Stromal cell of bone marrow (primary cell): Measurements from ENCODE around the gene GNB1.
"Not testable (repeated sequence)": the region's sequence is repeated elsewhere in the genome, so short reads cannot be mapped to it uniquely, and the experiment has no call there.

Experiments
- DNase-seq: peaks from one replicate; pipeline ENCODE4 v3.0.0-alpha.2; 2012; ENCODE audit warnings: low read depth

Gene GNB1

DNA sequence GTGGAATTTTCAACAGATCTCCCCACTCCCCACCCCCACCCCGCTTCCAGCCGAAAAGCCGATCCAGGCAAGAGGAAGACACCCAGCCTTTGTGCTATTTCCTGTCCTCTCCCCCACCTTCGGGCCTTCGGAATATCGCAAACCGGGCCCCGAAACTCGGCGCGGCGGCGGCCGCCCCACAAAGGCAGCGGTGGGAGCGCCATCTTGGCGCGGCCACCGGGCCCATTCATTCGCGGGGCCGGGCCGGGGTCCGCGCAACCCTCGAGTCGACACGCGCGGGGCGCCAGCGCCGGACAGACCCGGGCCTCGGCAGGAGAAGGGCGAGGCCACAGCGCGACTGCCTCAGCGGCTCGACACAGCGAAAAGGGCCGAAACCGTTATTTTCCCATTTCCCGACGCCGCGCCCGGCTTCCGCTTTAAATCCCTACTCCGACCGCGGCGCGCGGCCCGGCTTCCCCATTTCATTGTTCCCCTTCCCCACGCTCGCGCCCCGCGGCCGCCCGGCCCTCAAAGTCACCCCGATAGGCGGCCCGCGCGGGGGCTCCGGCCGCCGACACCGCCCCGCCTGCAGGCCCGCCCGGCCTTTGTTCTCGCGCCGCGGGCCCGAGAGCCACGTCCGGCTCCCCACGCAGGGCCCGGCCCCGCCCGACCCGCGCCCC lies 911 bp downstream of the GNB1 start:
- no peak for DNase-seq

DNA sequence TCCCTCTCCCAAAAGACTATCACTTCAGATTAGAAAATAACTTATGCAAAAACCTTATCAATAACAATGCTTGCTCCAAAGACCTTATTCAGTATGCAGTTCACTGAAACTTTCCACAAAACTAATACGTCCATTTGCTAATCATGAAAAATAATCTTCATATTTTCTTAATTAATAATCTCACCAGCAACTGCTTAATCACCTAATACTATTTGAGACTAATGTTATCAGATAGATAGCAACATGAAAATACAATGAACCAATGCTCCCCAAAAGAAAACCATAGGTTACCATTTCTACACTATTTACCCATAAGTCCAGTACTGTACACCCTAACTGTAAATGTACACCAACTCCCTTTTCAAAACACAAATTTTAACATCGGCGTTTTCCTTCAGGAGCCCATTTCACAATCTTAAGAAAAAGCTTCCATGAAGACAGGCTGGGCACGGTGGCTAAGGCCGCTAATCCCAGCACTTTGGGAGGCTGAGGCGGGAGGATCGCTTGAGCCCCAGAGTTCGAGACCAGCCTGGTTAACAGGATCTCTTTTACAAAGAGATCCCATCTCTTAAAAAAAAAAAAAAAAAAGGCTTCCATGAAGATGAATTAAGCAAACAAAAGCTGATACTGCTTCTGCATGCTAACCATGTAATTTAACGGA lies 1.7 kb downstream of the GNB1 start:
- no peak for DNase-seq

DNA sequence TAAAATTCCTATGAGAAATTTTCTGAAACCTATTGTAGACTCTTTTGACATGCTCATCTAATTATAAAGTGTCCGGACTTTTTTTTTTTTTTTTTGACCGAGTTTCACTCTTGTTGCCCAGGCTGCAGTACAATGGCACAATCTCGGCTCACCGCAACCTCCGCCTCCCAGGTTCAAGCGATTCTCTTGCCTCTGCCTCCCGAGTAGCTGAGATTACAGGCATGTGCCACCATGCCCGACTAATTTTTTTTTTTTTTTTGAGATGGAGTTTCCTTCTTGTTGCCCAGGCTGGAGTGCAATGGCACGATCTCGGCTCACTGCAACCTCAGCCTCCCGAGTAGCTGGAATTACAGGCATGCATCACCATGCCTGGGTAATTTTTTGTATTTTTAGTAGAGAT lies 7.0 kb downstream of the GNB1 start:
- not testable (repeated sequence) for DNase-seq

DNA sequence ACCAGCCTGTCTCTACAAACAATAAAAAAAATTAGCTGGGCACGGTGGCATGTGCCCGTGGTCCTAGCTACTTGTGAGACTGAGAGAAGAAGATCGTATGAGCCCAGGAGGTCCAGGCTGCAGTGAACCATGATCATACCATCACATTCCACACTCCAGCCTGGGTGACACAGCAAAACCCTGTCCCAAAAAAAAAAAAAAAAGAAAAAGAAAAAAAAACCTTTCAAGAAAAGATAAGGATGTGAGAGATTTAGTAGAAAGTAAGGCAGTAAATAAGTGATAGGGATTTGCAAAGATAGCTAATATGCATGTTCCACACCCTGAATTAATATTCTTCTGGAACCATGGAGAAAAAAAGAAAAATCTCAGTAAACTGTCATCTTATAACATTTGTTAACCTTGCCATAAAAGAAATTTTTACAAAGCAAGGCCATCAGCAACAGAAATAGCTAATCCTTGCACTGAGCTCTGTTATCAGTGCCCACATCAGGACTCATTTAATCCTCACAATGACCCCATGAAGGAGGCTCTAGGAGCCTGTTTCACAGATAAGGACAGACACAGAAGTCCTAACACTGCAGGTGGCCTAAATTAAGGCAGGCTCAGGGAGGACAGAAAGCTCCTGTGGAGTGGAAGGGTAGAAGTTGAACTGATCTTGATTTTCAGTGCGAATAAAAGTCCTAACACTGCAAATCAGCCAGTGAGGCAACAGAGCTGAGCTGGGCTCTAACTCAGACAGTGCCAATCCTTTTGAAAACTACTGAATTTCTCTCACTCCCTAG lies 7.6 kb downstream of the GNB1 start:
- DNase-seq: no peak

DNA sequence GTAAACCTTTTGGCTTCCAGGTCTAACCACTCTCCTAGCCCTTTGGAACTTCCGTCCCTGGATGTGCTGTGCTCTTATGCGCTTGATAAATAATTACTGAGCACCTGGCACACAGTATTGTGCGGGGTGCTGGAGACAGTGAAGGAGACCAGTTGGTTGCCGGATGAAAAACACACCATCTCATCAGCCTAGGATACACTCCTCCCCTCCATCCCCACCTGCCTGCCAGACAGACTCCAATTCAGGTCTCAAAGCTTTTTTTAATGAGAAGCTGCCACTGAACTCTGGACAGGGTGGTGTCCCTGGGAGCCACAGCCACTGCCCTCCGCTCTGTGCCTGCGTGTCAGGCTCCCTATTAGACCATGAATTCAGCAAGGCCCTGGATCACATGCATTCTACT lies 9.2 kb downstream of the GNB1 start:
- no peak for DNase-seq

- DNase-seq: no peak
These were observed 10.1 kb downstream of the GNB1 start for GRCh38 chr1:1880617-1881312.

DNA sequence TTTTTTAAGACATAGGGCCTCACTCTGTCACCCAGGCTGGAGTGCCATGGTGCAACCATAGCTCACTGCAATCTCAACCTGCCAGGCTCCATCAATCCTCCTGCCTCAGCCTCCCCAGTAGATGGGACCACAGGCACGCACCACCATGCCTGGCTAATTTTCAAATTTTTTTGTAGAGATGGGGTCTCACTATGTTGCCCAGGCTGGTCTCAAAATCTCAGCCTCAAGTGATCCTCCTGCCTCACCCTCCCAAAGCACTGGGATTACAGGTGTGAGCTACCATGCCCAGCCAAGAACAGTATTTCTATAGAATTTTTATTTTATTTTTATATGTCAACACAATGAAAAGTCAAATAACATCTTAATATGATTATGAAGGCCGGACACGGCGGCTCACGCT lies 10.9 kb downstream of the GNB1 start:
- no peak for DNase-seq

- DNase-seq: no peak
These were observed 12.9 kb downstream of the GNB1 start for GRCh38 chr1:1877865-1878436.

DNA sequence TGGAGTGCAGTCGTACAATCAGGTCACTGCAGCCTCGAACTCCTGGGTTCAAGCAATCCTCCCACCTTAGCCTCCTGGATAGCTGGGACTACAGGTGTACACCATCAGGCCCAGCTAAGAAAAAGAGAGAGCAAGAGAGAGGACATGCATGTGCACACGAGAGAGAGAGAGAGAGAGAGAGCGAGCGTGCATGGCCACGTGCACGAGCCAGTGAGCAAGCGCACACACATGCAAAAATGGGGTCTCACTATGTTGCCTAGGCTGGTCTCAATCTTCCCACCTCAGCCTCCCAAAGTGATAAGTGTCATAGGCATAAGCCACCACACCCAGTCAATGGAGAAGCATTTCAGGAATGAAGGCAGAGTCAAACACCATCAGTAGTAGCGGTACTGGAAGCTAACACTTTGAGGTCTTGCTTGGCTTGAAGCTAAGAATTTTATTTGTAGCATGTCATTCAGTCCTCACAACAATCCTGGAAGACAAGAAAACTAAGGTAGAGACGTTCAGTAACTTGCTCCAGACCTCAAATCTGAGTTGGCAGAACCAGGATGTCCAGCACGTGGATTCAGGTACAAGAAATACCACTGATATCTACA lies 14.5 kb downstream of the GNB1 start:
- DNase-seq: no peak

DNA sequence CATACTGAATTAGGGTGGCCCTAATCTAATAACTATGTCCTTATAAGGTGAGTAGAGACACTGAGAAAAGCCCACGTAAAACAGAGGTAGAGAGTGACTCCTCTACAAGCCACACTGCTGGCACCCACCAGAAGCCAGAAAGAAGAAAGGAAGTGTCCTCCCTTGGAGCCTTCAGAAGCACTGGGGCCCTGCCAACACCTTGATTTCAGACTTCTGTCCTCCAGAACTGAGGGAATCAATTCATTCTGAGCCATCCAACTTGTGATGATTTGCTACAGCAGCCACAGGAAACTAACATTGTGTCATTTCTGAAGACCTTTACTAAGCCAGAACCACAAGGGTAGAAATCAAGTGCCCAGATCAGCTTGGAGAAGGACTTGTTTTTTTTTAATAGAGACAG lies 15.0 kb downstream of the GNB1 start:
- no peak for DNase-seq

DNA sequence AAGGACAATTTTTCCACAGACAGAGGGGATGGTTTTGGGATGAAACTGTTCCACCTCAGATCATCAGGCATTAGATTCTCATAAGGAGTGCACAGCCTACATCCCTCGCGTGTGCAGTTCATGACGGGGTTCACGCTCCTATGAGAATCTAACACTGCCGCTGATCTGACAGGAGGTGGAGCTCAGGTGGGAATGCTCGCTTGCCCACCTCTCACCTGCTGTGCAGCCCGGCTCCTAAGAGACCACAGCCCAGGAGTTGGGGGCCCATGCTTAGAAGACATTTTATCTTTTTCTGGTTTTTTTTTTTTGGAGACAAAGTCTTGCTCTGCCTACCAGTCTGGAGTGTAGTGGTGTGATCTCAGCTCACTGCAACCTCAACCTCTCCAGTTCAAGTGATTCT lies 16.0 kb downstream of the GNB1 start:
- DNase-seq: no peak

- DNase-seq: no peak
These were observed 17.7 kb downstream of the GNB1 start for GRCh38 chr1:1873186-1873585.

DNA sequence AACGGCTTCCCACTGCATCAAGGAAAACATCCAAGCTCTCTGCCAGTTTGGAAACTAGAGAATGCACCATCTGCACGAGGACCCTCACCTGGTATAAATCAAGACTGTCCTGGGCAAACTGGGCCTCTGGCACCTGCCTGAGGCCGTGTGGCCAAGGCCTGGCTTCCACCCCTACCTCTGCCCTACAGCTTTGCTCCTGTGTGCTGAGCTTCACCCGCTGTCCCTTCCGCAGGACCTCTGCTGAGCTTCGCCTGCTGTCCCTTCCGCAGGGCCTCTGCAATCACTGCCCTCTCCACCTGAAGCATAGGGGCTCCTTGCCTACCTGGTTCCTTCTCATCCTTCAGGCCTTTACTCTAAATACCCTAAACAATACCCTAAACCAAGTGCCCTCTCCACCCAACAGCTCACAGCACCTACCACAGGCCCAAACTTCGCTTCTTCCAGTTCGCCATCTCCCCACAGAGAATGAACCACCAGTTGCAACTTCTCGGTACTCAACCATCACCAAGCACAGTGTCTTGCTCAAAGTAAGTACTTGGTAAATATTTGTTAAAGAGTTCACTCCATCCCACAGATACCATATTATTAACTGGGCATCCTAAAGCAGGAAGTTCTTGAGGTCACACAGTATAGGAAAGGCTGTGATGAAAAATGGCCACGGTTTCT lies 18.4 kb downstream of the GNB1 start:
- no peak for DNase-seq

DNA sequence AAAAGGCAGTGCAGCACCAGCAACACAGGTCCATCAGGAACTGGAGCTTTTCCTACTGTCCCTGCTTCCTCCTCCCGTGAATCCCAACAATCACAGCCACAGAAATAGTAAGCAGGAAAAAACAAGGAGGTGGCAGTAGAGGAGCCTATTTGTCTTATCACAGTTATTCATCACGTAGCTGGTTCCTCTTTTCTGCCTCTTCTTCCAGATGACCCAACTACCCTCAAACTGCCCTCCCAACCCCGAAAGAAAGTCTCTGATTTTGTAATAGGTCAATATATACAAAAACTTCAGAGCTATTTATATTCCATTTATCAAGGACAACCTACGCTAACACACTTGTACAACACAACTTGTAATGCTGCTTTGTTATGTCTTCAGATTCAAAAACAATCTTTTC lies 21.4 kb downstream of the GNB1 start:
- DNase-seq: no peak

DNA sequence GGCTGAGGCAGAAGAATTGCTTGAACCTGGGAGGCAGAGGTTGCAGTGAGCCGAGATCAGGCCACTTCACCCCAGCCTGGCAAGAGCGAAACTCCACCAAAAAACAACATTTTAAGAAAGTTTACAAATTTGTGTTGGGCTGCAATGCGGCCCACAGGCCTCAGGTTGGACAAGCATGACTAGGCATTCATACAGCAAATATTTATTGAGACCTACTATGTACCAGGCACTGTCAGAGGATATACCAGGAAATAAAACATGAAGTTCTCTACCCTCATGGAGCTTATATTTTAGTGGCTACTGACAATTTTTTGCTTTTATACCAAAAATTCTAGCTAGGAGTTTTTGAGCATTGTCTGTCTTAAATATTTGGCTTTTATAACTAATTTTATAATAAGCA lies 23.7 kb downstream of the GNB1 start:
- DNase-seq: no peak

DNA sequence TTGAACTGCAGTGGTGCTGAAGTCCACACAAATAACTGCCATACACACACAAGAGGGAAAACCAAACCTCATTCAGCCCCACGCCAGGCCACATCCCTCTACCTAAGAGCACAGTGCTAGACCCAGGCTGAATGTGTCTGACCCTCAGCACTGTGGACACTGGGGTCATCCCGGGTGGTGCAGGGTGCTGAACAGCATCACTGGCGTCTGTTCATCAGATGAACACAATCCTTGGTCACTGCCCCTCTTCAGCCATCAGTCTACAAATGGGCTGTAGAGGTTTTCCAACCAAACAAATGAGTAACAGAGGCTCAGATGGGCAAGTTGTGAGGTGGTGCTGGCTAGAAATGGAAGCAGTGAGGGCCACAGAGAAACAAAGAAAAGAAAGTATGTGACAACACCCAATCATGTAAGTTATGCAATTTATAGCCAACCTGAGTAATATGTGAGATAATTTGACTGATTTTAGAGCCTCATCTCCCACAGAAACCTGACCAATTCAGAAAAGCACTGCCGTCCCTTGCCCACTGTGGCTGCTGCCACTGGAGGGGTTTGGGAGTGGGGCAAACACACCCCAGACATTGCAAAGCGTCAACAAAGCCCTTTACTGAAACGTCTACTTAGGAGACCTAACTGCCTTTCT lies 27.9 kb downstream of the GNB1 start:
- DNase-seq: no peak

GRCh38 chr1:1861761-1862310 lies 29.1 kb downstream of the GNB1 start:
- DNase-seq: not testable (repeated sequence)

DNA sequence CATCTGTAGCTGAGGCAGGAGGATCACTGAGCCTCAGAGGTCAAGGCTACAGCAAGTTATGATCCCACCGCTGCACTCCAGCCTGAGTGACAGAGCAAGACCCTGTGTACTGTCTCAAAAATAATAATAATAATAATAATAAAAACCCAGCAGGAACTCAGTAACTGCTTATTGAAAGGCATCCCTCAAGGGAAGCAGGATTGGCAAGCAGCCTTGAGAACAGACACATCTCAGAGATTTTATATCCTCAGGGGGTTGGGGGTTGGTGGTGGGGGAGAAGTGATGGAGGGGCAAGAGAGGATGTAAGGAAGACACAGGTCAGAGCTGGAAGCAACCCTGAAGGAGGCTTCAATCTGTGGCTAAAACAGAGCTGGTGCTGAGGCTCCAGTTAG lies 29.6 kb downstream of the GNB1 start:
- DNase-seq: no peak

GRCh38 chr1:1859970-1860697 lies 30.8 kb downstream of the GNB1 start:
- DNase-seq: not testable (repeated sequence)
